A673 (cell line): ENCODE data around the gene PPP2R5D.

ENCODE experiments used
- EZH2 ChIP-seq: fragments of 200-600 bp; sonication (generic); IDR thresholded peaks from 2 replicates; pipeline ENCODE4 v1.6.1; 2017; ENCODE audit warnings: borderline replicate concordance, low read depth, mild to moderate bottlenecking, mixed read lengths, antibody characterized with exemption, low read length; ENCODE audit not compliant: poor library complexity, severe bottlenecking
- TF ChIP-seq, protein P1 (sequence below): fragments of 300-800, 200-600 bp; sonication (generic); conservative IDR thresholded peaks from 2 replicates; pipeline ENCODE4 v1.5.1; 2017; ENCODE audit warnings: low read depth, mild to moderate bottlenecking, antibody characterized with exemption, low read length, moderate library complexity, mixed read lengths

DNA sequence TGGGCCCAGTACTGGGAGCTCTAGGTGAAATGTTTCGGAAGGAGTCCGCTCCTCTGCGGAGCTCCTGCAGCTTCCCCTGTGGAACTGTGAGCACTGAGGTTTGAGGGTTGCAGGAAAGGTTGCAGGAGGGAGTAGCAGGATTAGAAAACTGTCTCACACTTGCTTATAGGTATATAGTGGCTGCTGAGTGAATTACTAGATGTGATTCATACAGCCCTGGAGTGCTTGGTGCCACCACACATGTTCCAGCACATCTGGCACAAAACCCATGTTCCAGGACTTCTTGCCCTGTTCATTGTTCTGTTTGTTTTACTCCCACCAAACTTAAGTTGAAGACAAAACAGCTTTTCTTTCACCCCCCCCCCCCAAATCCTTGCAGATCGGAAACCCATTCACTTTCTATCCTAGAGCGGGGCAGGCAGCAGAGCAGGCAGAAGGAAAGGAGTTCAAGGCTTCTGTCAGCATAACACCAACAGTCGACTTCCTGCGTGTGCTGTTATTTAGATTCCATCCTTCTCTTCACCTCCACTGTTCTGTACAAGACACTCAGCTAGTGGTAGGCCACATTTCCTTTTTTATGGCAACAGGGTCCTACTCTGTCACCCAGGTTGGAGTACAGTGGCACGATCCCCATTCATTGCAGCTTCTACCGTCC lies 4.7 kb upstream of the PPP2R5D start:
- TF ChIP-seq, protein P1, sequence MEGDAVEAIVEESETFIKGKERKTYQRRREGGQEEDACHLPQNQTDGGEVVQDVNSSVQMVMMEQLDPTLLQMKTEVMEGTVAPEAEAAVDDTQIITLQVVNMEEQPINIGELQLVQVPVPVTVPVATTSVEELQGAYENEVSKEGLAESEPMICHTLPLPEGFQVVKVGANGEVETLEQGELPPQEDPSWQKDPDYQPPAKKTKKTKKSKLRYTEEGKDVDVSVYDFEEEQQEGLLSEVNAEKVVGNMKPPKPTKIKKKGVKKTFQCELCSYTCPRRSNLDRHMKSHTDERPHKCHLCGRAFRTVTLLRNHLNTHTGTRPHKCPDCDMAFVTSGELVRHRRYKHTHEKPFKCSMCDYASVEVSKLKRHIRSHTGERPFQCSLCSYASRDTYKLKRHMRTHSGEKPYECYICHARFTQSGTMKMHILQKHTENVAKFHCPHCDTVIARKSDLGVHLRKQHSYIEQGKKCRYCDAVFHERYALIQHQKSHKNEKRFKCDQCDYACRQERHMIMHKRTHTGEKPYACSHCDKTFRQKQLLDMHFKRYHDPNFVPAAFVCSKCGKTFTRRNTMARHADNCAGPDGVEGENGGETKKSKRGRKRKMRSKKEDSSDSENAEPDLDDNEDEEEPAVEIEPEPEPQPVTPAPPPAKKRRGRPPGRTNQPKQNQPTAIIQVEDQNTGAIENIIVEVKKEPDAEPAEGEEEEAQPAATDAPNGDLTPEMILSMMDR: no peak
- TF ChIP-seq EZH2: no peak
